Measurements from ENCODE around the gene ATP2C2.
A peak's percentile ranks its signal among the peaks of the same experiment; 100 is the strongest.

The ATP2C2 gene

GRCh38 chr16:84498859-84499620 is 130.7 kb downstream of the ATP2C2 start:
- DNase-seq (ENCODE audit: low read depth) = no peak

- no peak for DNase-seq (ENCODE audit: low read depth)
Observed at GRCh38 chr16:84499638-84500037, 131.3 kb downstream of the ATP2C2 start.

GRCh38 chr16:84500531-84500930 is 132.2 kb downstream of the ATP2C2 start:
- no peak for DNase-seq (ENCODE audit: low read depth)

DNA sequence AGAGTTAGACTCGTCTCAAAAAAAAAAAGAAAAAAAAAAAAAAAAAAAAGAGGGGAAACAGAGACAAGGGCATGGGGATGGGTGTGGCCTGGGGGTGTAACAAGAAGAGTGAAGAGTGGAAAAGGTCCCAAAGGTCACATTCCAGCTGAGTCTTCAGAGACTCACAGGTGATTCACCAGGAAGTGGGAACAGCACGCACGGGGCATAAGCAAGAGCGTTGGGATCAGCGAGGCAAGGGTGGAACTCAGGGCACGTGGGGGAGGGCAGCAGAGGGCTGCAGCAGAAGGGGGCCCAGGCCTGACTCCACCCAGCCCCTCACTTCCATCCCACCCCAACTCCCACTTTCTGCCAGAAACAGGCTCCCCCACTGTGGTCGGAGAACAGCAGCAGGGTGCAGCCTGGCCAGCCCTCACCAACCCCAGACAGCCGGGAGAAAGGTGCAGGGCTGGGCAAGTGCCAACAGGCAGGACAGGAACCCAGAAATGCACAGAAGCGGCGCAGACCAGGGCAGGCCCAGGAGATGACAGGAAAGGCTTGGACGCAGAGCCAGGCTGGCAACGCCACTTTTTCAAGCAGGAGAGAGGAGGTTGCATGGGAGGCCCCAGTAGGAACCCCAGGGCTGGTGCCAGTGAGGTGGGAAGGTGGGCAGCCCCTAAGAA is 132.9 kb downstream of the ATP2C2 start:
- DNase-seq (ENCODE audit: low read depth) = no peak

DNA sequence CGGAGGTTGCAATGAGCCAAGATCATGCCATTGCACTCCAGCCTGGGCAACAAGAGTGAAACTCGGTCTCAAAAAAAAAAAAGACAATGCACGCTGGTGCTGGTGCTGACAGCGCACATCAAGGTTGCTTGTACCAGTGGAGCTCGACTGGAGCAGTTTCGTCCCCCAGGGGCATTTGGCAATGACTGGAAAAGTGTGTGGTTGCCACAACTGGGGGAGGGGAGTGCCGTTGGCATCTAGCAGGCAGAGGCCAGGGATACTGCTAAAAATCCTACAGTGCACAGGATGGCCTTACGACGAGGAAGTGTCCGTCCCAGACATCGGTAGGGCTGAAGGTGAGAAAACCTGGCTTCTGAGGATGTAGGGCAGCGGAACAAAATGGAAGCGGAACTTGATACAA is 133.7 kb downstream of the ATP2C2 start:
- no peak for DNase-seq (ENCODE audit: low read depth)

- DNase-seq (ENCODE audit: low read depth) = no peak
Observed at GRCh38 chr16:84502581-84502980, 134.2 kb downstream of the ATP2C2 start.

GRCh38 chr16:84503751-84504395 is 135.5 kb downstream of the ATP2C2 start:
- no peak for DNase-seq (ENCODE audit: low read depth)

DNA sequence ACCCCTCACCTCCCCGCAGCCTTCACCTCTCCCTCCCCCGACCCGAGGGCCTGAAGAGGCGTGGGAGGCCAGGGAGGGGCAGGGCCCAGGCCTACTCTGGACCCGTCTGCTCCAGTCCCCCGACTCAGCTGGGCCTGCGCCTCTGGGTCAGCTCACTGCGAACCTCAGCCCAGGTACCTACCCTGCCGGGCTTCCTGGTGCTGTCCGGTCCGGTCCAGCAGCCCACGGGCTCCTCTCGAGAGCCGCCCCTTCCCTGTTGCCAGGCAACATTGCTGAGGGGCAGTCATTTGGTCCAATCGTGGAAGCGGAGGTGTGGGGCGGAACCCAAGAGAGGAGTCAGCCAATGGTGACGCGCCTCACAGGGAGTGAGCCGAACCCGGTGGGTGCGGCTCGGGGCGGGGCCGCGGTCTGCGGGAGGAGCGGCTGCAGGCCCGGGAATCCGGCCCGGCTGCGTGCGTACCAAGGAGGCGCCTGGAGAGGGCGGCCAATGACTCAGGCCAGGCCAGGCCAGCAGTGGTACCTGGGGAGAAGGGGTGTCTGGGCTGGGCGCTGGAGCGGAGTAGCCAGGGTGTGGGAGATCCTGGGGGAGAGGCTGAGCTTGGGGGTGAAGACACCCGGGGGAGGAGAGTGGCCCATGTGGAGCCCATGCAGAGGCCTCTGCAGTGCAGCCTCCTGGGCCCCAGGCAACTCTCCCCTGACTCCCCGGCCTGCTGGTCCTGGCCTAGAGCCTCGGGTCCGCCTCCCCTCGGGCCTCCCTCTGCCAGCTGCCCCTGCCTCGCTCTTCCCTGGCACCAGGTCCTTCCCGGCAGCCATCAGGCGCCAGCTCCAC is 136.3 kb downstream of the ATP2C2 start, which contains the start of gene MEAK7:
Gene MEAK7 (minus strand): TSS at position 240 of the 829 bp plus-strand sequence. CDS start 6,573 bp downstream, outside the sequence.
- peak; percentile 95 for DNase-seq (ENCODE audit: low read depth)

- no peak for DNase-seq (ENCODE audit: low read depth)
Observed at GRCh38 chr16:84505249-84506187, 137.2 kb downstream of the ATP2C2 start.

- no peak for DNase-seq (ENCODE audit: low read depth)
Observed at GRCh38 chr16:84507011-84507982, 139.0 kb downstream of the ATP2C2 start.

DNA sequence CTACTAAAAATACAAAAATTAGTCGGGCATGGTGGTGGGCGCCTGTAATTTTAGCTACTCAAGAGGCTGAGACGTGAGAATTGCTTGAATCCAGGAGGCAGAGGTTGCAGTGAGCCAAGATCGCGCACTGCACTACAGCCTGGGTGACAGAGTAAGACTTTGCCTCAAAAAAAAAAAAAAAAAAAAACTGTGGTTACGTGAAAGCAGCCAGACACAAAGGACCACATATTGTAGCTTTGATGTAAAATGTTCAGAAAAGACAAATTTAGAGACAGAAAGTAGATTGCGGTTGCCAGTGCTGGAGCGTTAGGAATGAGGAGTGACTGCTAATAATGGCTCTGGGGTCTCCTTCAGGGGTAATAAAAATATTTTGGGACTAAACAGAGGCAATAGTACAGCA is 140.2 kb downstream of the ATP2C2 start:
- DNase-seq (ENCODE audit: low read depth) = no peak

DNA sequence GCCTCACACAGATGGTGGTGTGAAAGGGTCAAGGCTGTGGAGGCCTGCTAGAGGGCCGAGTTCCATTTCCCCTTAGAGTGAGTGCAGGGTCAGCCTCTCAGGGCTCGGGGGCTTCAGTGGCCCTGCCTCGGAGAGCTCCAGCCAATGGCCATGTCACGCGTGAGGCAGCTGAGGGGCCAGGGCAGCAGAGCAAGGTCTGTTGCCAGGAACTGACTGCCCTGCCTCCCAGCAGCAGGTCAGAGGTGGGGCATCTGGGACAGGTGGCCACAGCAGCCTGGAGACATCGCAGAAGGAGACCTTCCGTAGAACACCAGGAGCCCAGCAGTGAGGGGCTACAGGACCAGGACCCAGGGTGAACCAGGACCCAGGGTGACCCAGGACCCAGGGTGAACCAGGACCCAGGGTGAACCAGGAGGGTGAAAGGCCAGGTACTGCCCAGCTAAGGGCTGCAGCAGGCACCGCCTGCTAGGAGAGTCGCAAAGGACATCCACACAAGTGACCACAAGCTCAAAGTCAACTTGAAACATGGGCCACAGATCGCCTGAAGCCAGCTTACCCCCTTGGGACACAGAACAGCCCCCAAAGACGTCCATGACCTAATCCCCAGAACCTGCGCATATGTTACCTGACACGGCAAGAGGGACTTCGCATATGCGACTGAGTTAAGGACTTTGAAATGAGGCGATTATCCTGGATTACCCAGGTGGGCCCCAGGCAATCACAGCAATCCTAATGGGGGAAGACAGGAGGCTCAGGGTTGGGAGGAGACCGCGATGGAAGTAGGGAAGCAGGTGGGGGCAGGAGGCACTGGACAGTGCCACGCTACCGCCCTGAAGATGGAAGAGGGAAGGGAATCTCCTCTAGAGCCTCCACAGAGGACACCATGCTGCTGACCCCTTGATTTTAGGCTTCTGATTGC is 141.0 kb downstream of the ATP2C2 start:
- DNase-seq (ENCODE audit: low read depth) = no peak

- DNase-seq (ENCODE audit: low read depth) = peak; percentile 75
Observed at GRCh38 chr16:84511180-84511800, 143.0 kb downstream of the ATP2C2 start.

- DNase-seq (ENCODE audit: low read depth) = no peak
Observed at GRCh38 chr16:84511831-84512230, 143.5 kb downstream of the ATP2C2 start.

- DNase-seq (ENCODE audit: low read depth) = no peak
Observed at GRCh38 chr16:84513123-84513522, 144.8 kb downstream of the ATP2C2 start.

DNA sequence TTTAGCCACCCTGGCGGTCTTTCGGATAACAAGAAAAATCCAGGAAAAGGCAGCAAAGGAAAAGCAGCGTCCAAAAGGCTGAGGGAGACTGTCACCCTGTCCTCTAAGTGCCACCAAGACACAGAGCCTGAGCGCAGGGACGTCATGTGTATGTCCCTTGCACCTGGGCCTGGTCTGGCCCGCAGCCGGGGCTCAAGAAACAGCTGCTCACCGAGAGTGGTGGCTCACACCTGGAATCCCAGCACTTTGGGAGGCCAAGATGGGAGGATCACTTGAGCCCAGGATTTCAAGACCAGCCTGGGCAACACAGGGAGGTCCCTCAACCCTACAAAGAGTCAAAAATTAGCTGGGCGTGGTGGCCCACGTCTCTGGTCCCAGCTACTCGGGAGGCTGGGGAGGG is 145.3 kb downstream of the ATP2C2 start:
- DNase-seq (ENCODE audit: low read depth) = no peak

Data from stimulated activated CD8-positive, alpha-beta memory T cell treated with anti-CD3 and anti-CD28 coated beads, Interleukin-12 subunit alpha, Interleukin-12 subunit beta, amount 100 ng/mL, for 1 hour (primary cell).